ENCODE results near the gene SELPLG.
"Not testable (repeated sequence)": the region's sequence is repeated elsewhere in the genome, so short reads cannot be mapped to it uniquely, and the experiment has no call there.

Gene SELPLG

GRCh38 chr12:108618953-108619274 lies 14.8 kb downstream of the SELPLG start:
- WGBS, result 97% methylated on average over 4 of the region's 4 CpGs

DNA sequence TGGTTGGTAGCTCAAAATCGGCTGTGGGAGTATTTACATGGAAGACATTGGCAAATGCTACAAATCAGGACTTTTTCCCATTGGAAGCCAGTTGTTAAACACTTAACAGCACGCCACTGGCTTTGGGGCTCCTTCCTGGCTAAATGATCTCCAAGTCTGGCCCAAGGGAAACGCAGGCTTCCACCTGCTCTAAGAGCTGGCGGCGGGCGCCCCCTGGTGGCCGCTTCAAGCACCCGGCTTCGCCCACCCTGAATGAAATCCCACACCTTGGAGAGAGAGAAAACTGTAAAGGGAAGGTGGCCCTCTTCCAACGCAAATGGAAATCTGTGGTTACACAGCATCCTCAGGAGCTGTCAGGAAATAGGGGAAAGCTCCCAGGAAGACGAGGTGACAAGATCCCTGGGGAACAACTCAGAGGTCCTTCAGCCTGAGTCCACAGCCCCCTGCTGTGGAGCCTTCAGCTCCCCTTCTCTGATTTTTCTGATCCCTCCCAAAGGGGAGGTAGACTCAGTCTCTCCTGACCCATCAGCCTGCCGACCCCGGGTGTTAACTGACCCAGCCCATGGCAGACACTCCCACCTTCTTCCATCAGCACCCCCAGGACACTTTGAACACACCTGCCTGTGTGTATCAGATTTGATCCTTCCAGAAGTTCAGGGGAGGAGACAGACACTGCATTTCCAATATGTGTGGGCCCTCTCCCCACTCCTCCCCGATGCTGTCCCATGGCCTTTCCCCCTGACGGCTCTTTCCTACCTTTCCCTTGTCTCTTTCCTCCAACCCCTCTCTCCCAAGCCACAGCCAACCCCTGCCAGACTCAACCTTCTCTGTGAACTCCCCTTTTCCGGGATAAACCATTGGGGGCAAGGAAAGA lies 15.4 kb downstream of the SELPLG start:
- peaks cover 0 to 6% of the 10 kb centered on the region in 2 experiments for H3K36me3 ChIP-seq (ENCODE audit: control insufficient read depth in 1 of 2, insufficient read depth in 2 of 2, low read depth in 1 of 2, low read length in 2 of 2)
- H2AK5ac ChIP-seq (ENCODE audit: low read length, severe bottlenecking), result peak overlapping the region; percentile 78
- peak overlapping the region; percentile 50 for H2BK120ac ChIP-seq (ENCODE audit: low read depth, low read length)
- no peak overlapping the region for H3K23ac ChIP-seq (ENCODE audit: low read length in 2 of 2)
- no peak overlapping the region for H2AFZ ChIP-seq (ENCODE audit: low read depth, low read length)
- no peaks in the 10 kb centered on the region for H3K79me1 ChIP-seq (replicated peaks; ENCODE audit: low read length, poor library complexity, severe bottlenecking)
- DNase-seq, result peak; percentile 88
- WGBS, result 21% methylated on average over 16 of the region's 16 CpGs
- peak overlapping the region in 1 of 2 experiments; percentile 52 for H3K4ac ChIP-seq (ENCODE audit: low read depth in 1 of 2, low read length in 2 of 2)
- peak overlapping the region in 1 of 2 experiments; percentile 14 for H3K18ac ChIP-seq (ENCODE audit: low read depth in 1 of 2, low read length in 2 of 2)
- peak overlapping the region; percentile 35 for H3K27ac ChIP-seq (ENCODE audit: low read length, poor library complexity, severe bottlenecking)
- no peak overlapping the region for H4K91ac ChIP-seq (ENCODE audit: low read length)
- peaks cover 6% of the 10 kb centered on the region for H3K9me3 ChIP-seq (ENCODE audit: control insufficient read depth, low read length)
- peak overlapping the region; percentile 1 for H2BK15ac ChIP-seq (ENCODE audit: low read depth, poor library complexity, severe bottlenecking)
- H4K8ac ChIP-seq (ENCODE audit: low read length), result peak overlapping the region; percentile 1
- peak overlapping the region; percentile 46 for H3K9ac ChIP-seq (ENCODE audit: low read length)
- no peak overlapping the region for H3K4me2 ChIP-seq (ENCODE audit: low read length, poor library complexity, severe bottlenecking)
- H3K4me1 ChIP-seq (ENCODE audit: control insufficient read depth, insufficient read depth, low read depth, low read length), result peaks cover 34% of the 10 kb centered on the region
- H3K27me3 ChIP-seq (ENCODE audit: control insufficient read depth in 1 of 2, insufficient read depth in 1 of 2, low read length in 2 of 2), result no peaks in the 10 kb centered on the region
- peak overlapping the region; percentile 60 for H2BK5ac ChIP-seq (ENCODE audit: low read depth, low read length, poor library complexity, severe bottlenecking)
- no peak overlapping the region for H3K4me3 ChIP-seq (ENCODE audit: insufficient read depth in 1 of 2, low read depth in 1 of 2, low read length in 2 of 2)
- H3K14ac ChIP-seq (ENCODE audit: low read length in 2 of 2), result no peak overlapping the region
- H2BK12ac ChIP-seq (ENCODE audit: low read length in 2 of 2), result peak overlapping the region; percentile 0 to 97

More at GRCh38 chr12:108618953-108619274, 14.8 kb downstream of the SELPLG start:
- H3K27me3 ChIP-seq (ENCODE audit: control insufficient read depth in 1 of 2, insufficient read depth in 1 of 2, low read length in 2 of 2); H3K23ac ChIP-seq (ENCODE audit: low read length in 2 of 2); H2BK5ac ChIP-seq (ENCODE audit: low read depth, low read length, poor library complexity, severe bottlenecking); H3K79me1 ChIP-seq (replicated peaks; ENCODE audit: low read length, poor library complexity, severe bottlenecking); H3K9me3 ChIP-seq (ENCODE audit: control insufficient read depth, low read length); H2AFZ ChIP-seq (ENCODE audit: low read depth, low read length); H3K14ac ChIP-seq (ENCODE audit: low read length in 2 of 2); H3K4me3 ChIP-seq (ENCODE audit: insufficient read depth in 1 of 2, low read depth in 1 of 2, low read length in 2 of 2); H2BK120ac ChIP-seq (ENCODE audit: low read depth, low read length); H3K18ac ChIP-seq (ENCODE audit: low read depth in 1 of 2, low read length in 2 of 2); H2BK12ac ChIP-seq (ENCODE audit: low read length in 2 of 2); H3K4ac ChIP-seq (ENCODE audit: low read depth in 1 of 2, low read length in 2 of 2); H2AK5ac ChIP-seq (ENCODE audit: low read length, severe bottlenecking); H4K8ac ChIP-seq (ENCODE audit: low read length); H3K27ac ChIP-seq (ENCODE audit: low read length, poor library complexity, severe bottlenecking); DNase-seq; H3K4me2 ChIP-seq (ENCODE audit: low read length, poor library complexity, severe bottlenecking); H4K91ac ChIP-seq (ENCODE audit: low read length): not testable (repeated sequence)
- peaks cover 0 to 12% of the 10 kb centered on the region in 2 experiments for H3K36me3 ChIP-seq (ENCODE audit: control insufficient read depth in 1 of 2, insufficient read depth in 2 of 2, low read depth in 1 of 2, low read length in 2 of 2)
- peak overlapping the region; percentile 1 for H2BK15ac ChIP-seq (ENCODE audit: low read depth, poor library complexity, severe bottlenecking)
- H3K9ac ChIP-seq (ENCODE audit: low read length), result peak overlapping the region; percentile 46
- peaks cover 28% of the 10 kb centered on the region for H3K4me1 ChIP-seq (ENCODE audit: control insufficient read depth, insufficient read depth, low read depth, low read length)

DNA sequence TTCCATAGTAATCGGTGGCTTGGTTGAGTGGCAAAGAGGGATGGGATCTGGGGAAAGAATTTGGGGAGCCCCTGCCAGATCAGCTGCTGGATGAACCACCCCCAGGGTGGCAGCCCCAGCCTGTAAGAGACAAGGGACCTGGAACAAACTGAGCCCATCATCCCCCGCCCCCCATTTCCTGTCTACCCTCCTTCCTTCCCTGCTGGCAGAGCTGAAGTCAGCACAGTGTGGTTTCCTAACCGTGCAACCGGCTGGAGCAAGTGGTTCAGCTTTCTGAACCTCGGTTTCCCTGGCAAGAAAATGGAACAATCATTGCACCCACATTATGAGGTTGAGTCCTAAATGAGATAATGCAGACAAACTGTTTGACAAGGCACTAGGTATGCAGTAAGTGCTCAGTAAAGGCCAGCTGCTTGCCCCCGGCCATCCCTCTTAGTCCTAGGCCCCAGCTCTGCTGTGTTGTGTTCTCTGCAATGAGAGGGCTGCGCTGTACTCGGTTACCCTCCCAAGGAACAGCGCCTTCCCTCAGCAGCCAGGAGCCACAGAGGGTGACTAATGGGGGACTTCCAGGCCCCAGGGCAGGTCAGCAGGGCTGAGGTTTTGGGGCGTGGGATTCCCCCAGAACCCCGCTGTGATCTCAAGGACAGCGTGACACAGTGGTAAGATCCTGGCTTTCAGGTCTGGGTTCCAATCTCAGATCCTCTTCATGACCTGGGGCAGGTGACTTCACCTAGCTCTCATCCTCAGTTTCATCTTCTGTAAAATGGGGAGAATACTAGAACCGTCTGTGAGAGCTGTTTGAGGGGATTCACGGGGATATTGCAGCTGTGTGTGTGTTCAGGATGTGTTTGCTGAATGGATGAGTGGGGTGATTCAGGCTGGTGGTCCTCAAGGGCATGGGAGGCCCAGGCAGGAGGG lies 16.5 kb downstream of the SELPLG start:
- no peaks in the 10 kb centered on the region for H3K79me1 ChIP-seq (replicated peaks; ENCODE audit: low read length, poor library complexity, severe bottlenecking)
- peak overlapping the region; percentile 77 for H2BK15ac ChIP-seq (ENCODE audit: low read depth, poor library complexity, severe bottlenecking)
- H3K27ac ChIP-seq (ENCODE audit: low read length, poor library complexity, severe bottlenecking), result peak overlapping the region; percentile 35
- no peak overlapping the region for H3K4me2 ChIP-seq (ENCODE audit: low read length, poor library complexity, severe bottlenecking)
- H3K4me1 ChIP-seq (ENCODE audit: control insufficient read depth, insufficient read depth, low read depth, low read length), result peaks cover 32% of the 10 kb centered on the region
- no peaks in the 10 kb centered on the region for H3K36me3 ChIP-seq (ENCODE audit: control insufficient read depth in 1 of 2, insufficient read depth in 2 of 2, low read depth in 1 of 2, low read length in 2 of 2)
- peak overlapping the region; percentile 33 for H2BK5ac ChIP-seq (ENCODE audit: low read depth, low read length, poor library complexity, severe bottlenecking)
- H2AFZ ChIP-seq (ENCODE audit: low read depth, low read length), result no peak overlapping the region
- H3K9ac ChIP-seq (ENCODE audit: low read length), result peak overlapping the region; percentile 40
- H2AK5ac ChIP-seq (ENCODE audit: low read length, severe bottlenecking), result peak overlapping the region; percentile 99
- DNase-seq, result peak; percentile 68
- H3K9me3 ChIP-seq (ENCODE audit: control insufficient read depth, low read length), result peaks cover 6% of the 10 kb centered on the region
- peak overlapping the region; percentile 27 for H4K8ac ChIP-seq (ENCODE audit: low read length)
- WGBS, result 87% methylated on average over 14 of the region's 14 CpGs
- H4K91ac ChIP-seq (ENCODE audit: low read length), result peak overlapping the region; percentile 62
- peak overlapping the region; percentile 48 to 62 for H3K18ac ChIP-seq (ENCODE audit: low read depth in 1 of 2, low read length in 2 of 2)
- H2BK12ac ChIP-seq (ENCODE audit: low read length in 2 of 2), result peak overlapping the region; percentile 86 to 96
- H3K4me3 ChIP-seq (ENCODE audit: insufficient read depth in 1 of 2, low read depth in 1 of 2, low read length in 2 of 2), result no peak overlapping the region
- H3K23ac ChIP-seq (ENCODE audit: low read length in 2 of 2), result no peak overlapping the region
- no peaks in the 10 kb centered on the region for H3K27me3 ChIP-seq (ENCODE audit: control insufficient read depth in 1 of 2, insufficient read depth in 1 of 2, low read length in 2 of 2)
- peak overlapping the region in 1 of 2 experiments; percentile 63 for H3K14ac ChIP-seq (ENCODE audit: low read length in 2 of 2)
- H3K4ac ChIP-seq (ENCODE audit: low read depth in 1 of 2, low read length in 2 of 2), result peak overlapping the region in 1 of 2 experiments; percentile 54
- H2BK120ac ChIP-seq (ENCODE audit: low read depth, low read length), result peak overlapping the region; percentile 87
